ENCODE data around the gene ZNF385D. TPM values are rescaled to one million over a fixed set of nuclear protein-coding genes. Genes with fewer than 3 reads are reported as not detected.

The ZNF385D gene
- total RNA-seq, 1 experiment from 2014 or later = 5.9 TPM

DNA sequence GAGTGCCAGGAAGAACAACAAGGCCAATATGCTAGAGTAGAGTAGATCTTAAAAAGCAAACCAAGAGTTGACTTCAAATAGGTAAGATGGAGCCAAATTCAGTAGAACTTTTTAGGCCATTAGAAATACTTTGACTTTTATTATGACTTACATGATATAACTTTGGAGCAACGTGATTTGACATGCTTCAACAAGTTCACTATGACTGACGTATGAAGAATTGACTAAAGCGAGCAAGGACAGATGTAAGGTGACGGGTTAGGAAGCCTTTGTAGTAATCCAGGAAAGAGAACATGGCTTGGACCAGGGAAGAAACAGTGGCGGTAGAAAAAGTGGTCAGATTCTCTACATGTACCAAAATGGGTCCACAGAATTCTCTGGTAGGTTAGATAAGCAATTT, 4.9 kb upstream of the ZNF385D start:
- Histone ChIP-seq H3K9me2 (replicated peaks; ENCODE audit: low read length) (no peaks in the 10 kb centered on the region), H3K4me2 (ENCODE audit: low read length) (no peak overlapping the region), H3K4me1 (ENCODE audit: insufficient read depth, low read length) (peaks cover 15% of the 10 kb centered on the region), H4K20me1 (ENCODE audit: low read length) (no peaks in the 10 kb centered on the region), H3K9me3 (ENCODE audit: low read length) (no peaks in the 10 kb centered on the region), H3F3A (ENCODE audit: low read length, unreplicated experiment) (peaks cover 3% of the 10 kb centered on the region), H3K27ac (ENCODE audit: low read length) (no peak overlapping the region), H2AFZ (ENCODE audit: low read length) (no peak overlapping the region), H3K79me2 (ENCODE audit: low read length) (no peaks in the 10 kb centered on the region), H3K36me3 (ENCODE audit: low read depth, low read length) (no peaks in the 10 kb centered on the region), H3K27me3 (ENCODE audit: low read length) (no peaks in the 10 kb centered on the region), H3K4me3 (ENCODE audit: low read length) (no peak overlapping the region), H3K9ac (ENCODE audit: low read length) (no peak overlapping the region)
- ATAC-seq (no peak), DNase-seq (no peak)
- TF ChIP-seq EZH2 (IDR thresholded peaks at IDR 0.05; ENCODE audit: low read length, unreplicated experiment) = no peak
- TF ChIP-seq, protein P1, sequence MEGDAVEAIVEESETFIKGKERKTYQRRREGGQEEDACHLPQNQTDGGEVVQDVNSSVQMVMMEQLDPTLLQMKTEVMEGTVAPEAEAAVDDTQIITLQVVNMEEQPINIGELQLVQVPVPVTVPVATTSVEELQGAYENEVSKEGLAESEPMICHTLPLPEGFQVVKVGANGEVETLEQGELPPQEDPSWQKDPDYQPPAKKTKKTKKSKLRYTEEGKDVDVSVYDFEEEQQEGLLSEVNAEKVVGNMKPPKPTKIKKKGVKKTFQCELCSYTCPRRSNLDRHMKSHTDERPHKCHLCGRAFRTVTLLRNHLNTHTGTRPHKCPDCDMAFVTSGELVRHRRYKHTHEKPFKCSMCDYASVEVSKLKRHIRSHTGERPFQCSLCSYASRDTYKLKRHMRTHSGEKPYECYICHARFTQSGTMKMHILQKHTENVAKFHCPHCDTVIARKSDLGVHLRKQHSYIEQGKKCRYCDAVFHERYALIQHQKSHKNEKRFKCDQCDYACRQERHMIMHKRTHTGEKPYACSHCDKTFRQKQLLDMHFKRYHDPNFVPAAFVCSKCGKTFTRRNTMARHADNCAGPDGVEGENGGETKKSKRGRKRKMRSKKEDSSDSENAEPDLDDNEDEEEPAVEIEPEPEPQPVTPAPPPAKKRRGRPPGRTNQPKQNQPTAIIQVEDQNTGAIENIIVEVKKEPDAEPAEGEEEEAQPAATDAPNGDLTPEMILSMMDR (conservative IDR thresholded peaks at IDR 0.05; ENCODE audit: low read depth, low read length) = no peak
- no peak for TF ChIP-seq EZH2phosphoT487 (IDR thresholded peaks at IDR 0.05; ENCODE audit: borderline replicate concordance, low read length)
- ChIA-PET POLR2A (ENCODE audit: unreplicated experiment) (interaction anchor here (0.6 kb wide), 1 partner anchor 1179 kb away, joined by 3 read pairs; no protein-coding TSS in a partner anchor), CTCF (no interaction called here)
- intact Hi-C loops (cut with micrococcal nuclease) = loop anchor here (10.0 kb wide), 2 partner anchors 601 to 1531 kb away; no protein-coding TSS in a partner anchor
- no TSS peak for BruUV-seq (replicated peaks)

DNA sequence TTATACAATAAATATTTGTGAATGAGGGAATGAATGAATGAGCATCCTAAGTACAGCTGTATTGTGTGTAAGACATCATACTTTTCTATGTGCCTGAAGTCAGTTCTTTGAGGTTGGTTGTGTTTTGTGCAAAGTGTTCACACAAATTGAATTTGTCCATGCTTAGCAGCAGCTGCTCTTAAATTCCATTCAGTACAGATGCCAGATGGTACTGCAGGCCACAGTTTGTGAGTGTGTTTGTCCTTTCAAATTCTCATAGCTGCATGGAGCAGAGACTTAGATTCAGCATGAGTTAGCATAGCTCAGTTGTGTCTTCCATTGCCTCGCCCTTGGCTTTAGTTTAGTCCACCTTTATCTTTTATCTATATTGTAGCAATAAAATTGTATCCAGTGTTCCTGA, 3.8 kb upstream of the ZNF385D start:
- Histone ChIP-seq H3K9me3 (ENCODE audit: low read length) (no peaks in the 10 kb centered on the region), H2AFZ (ENCODE audit: low read length) (no peak overlapping the region), H3K4me1 (ENCODE audit: insufficient read depth, low read length) (peaks cover 15% of the 10 kb centered on the region), H3F3A (ENCODE audit: low read length, unreplicated experiment) (peaks cover 3% of the 10 kb centered on the region), H3K9me2 (replicated peaks; ENCODE audit: low read length) (no peaks in the 10 kb centered on the region), H3K27me3 (ENCODE audit: low read length) (no peaks in the 10 kb centered on the region), H3K4me3 (ENCODE audit: low read length) (no peak overlapping the region), H3K27ac (ENCODE audit: low read length) (no peak overlapping the region), H4K20me1 (ENCODE audit: low read length) (0 out of 2 replicates have a peak, but pooled peaks cover 2% of the 10 kb centered on the region), H3K9ac (ENCODE audit: low read length) (no peak overlapping the region), H3K36me3 (ENCODE audit: low read depth, low read length) (no peaks in the 10 kb centered on the region), H3K79me2 (ENCODE audit: low read length) (peaks cover 4% of the 10 kb centered on the region), H3K4me2 (ENCODE audit: low read length) (no peak overlapping the region)
- no peak for TF ChIP-seq EZH2phosphoT487 (IDR thresholded peaks at IDR 0.05; ENCODE audit: borderline replicate concordance, low read length)
- TF ChIP-seq, protein P1 (conservative IDR thresholded peaks at IDR 0.05; ENCODE audit: low read depth, low read length) = no peak
- no peak for TF ChIP-seq EZH2 (IDR thresholded peaks at IDR 0.05; ENCODE audit: low read length, unreplicated experiment)
- ATAC-seq = no peak
- CTCF ChIA-PET = no interaction called here
- DNase-seq = no peak
- BruUV-seq (replicated peaks) = no TSS peak
- POLR2A ChIA-PET (ENCODE audit: unreplicated experiment) = no interaction called here
- intact Hi-C loops (cut with micrococcal nuclease) = loop anchor here (5.0 to 10.0 kb wide), 3 partner anchors 332 to 1530 kb away; no protein-coding TSS in a partner anchor

DNA sequence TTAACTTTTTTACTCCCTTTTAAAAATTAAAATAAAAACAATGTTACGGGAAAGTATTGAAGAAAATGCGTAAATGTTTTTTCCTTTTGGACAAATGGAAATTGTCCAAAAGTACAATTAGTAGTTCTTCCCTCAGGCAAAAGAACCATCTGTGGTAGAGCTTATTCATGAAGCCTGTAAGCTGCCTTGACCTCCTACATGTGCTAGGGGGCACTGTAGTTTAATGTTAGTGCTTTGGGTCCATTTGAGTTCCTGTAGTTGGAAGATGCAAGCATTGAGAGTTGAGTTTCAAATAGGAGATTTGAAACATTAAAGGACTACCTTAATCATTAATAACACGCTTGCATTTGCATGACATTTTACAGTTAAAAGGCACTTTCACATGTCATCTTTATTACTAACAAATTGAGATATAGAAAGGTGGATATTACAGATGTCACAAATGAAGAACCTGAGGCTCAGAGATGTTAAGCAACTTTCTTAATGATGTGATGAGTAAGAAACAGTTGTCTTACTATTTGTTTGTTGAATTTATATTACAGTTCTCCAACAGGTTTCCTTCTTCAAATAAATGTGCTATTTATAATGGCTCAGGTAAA, 1.8 kb upstream of the ZNF385D start:
- no TSS peak for BruUV-seq (replicated peaks)
- no peaks in the 10 kb centered on the region for H3K9me3 ChIP-seq (ENCODE audit: low read length)
- intact Hi-C loops (cut with micrococcal nuclease) = loop anchor here (1.0 to 10.0 kb wide), 5 partner anchors 141 to 1528 kb away; no protein-coding TSS in a partner anchor
- no peak overlapping the region for H3K9ac ChIP-seq (ENCODE audit: low read length)
- H3K4me3 ChIP-seq (ENCODE audit: low read length) = no peak overlapping the region; the same call in 1 of the 2 replicates
- TF ChIP-seq EZH2phosphoT487 (IDR thresholded peaks at IDR 0.05; ENCODE audit: borderline replicate concordance, low read length) = no peak
- TF ChIP-seq, protein P1 (conservative IDR thresholded peaks at IDR 0.05; ENCODE audit: low read depth, low read length) = peak; percentile 90
- peaks cover 33% of the 10 kb centered on the region for H3K4me1 ChIP-seq (ENCODE audit: insufficient read depth, low read length)
- peaks cover 3% of the 10 kb centered on the region for H3F3A ChIP-seq (ENCODE audit: low read length, unreplicated experiment)
- H3K9me2 ChIP-seq (replicated peaks; ENCODE audit: low read length) = no peaks in the 10 kb centered on the region
- ChIA-PET CTCF (interaction anchor here (0.5 to 2.2 kb wide), 7 partner anchors 8 to 351 kb away, joined by 3 to 27 read pairs (median 6); no protein-coding TSS in a partner anchor), POLR2A (ENCODE audit: unreplicated experiment) (no interaction called here)
- no peak overlapping the region for H2AFZ ChIP-seq (ENCODE audit: low read length)
- DNase-seq (peak; percentile 77), ATAC-seq (peak; percentile 29)
- no peaks in the 10 kb centered on the region for H3K27me3 ChIP-seq (ENCODE audit: low read length)
- H3K4me2 ChIP-seq (ENCODE audit: low read length) = peak overlapping the region; percentile 91
- peak overlapping the region; percentile 65; the same call in 1 of the 2 replicates for H3K27ac ChIP-seq (ENCODE audit: low read length)
- peaks cover 24% of the 10 kb centered on the region for H3K79me2 ChIP-seq (ENCODE audit: low read length)
- 0 out of 2 replicates have a peak, but pooled peaks cover 10% of the 10 kb centered on the region for H4K20me1 ChIP-seq (ENCODE audit: low read length)
- no peaks in the 10 kb centered on the region for H3K36me3 ChIP-seq (ENCODE audit: low read depth, low read length)

Data from PC-3 (cell line).